Prostate gland (tissue), 2 donors: ENCODE measurements around the gene CSTPP1.

Source experiments
- POLR2A ChIP-seq: fragments of 450-650 bp; IDR thresholded peaks from one replicate; pipeline ENCODE4 v1.6.1; 2016; ENCODE audit warnings: antibody characterized with exemption, mild to moderate bottlenecking
- TF ChIP-seq, protein P1 (sequence below), 4 experiments: fragments of 200-600 bp in 2 of 4; fragments of 450-650 bp in 2 of 4; sonication (generic) in 2 of 4; IDR thresholded peaks; 1 replicate in 3 of 4; 2 replicates in 1 of 4; pipeline ENCODE4 v1.5.1; 2016 to 2019; ENCODE audit warnings: antibody characterized with exemption in 4 of 4, mild to moderate bottlenecking in 2 of 4, moderate library complexity in 2 of 4

DNA sequence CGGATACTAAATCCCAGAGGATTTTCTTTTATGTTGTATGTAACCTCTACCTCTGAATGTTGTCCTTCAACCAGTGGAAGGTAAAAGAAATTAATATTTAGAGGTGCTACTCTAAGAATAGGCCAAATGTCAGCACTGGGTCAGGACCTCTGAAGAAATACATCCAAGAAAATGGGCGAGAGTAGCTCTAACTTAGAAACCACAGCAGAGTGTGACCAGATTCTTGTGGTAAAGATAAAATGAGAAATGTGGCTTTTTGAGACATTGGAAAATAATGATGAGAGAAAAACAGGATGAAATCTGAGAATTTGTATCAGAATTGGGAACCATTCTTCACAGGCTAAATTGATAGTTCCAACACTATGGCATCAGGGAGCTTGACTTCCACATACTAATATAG lies 63.5 kb downstream of the CSTPP1 start:
- no peak for TF ChIP-seq POLR2A
- TF ChIP-seq, protein P1, sequence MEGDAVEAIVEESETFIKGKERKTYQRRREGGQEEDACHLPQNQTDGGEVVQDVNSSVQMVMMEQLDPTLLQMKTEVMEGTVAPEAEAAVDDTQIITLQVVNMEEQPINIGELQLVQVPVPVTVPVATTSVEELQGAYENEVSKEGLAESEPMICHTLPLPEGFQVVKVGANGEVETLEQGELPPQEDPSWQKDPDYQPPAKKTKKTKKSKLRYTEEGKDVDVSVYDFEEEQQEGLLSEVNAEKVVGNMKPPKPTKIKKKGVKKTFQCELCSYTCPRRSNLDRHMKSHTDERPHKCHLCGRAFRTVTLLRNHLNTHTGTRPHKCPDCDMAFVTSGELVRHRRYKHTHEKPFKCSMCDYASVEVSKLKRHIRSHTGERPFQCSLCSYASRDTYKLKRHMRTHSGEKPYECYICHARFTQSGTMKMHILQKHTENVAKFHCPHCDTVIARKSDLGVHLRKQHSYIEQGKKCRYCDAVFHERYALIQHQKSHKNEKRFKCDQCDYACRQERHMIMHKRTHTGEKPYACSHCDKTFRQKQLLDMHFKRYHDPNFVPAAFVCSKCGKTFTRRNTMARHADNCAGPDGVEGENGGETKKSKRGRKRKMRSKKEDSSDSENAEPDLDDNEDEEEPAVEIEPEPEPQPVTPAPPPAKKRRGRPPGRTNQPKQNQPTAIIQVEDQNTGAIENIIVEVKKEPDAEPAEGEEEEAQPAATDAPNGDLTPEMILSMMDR (IDR thresholded peaks at IDR 0.05): no peak
